H1 (cell line): ENCODE results near the gene COQ8B. TPM values are rescaled to one million over a fixed set of nuclear protein-coding genes. Genes with fewer than 3 reads are reported as not detected.

Experiments
- CTCF ChIA-PET: fragments of 300-600 bp; sonication (Branson Sonifier 250); formaldehyde crosslinking; loops from one replicate; lab custom pipeline; 2021; ENCODE audit not compliant: partially characterized antibody; lab: Charles Lee
- POLR2A ChIA-PET: fragments of 300-600 bp; sonication (Branson Sonifier 250); formaldehyde crosslinking; loops from one replicate; lab custom pipeline; 2021; ENCODE audit warnings: inconsistent platforms; ENCODE audit not compliant: partially characterized antibody; lab: Charles Lee
- DNase-seq, 2 experiments: peaks; one replicate each; pipeline versions ENCODE4 v3.0.0 to v3.0.0-alpha.2; 2010 to 2022; ENCODE audit warnings: low spot score in 2 of 2, low read depth in 1 of 2, mixed read lengths in 1 of 2
- FAIRE-seq: peaks from 2 replicates; lab custom pipeline; 2011; peaks lifted over from hg19 to GRCh38; lab: Jason Lieb, UNC
- H2AFZ ChIP-seq: 2 replicates; pipeline ENCODE4 v1.8.1; 2012; ENCODE audit warnings: low read length, inconsistent platforms
- H2AK5ac ChIP-seq: 2 replicates; pipeline ENCODE4 v1.6.1; 2013; ENCODE audit warnings: low read depth, low read length
- H2BK120ac ChIP-seq: replicated peaks from 2 replicates; pipeline ENCODE3; 2013; ENCODE audit warnings: low read depth, low read length, inconsistent platforms
- H2BK12ac ChIP-seq: 2 replicates; pipeline ENCODE4 v1.6.1; 2013; ENCODE audit warnings: low read depth, low read length
- H2BK15ac ChIP-seq: 2 replicates; pipeline ENCODE4 v1.6.1; 2013; ENCODE audit warnings: low read length
- H2BK20ac ChIP-seq: 2 replicates; pipeline ENCODE4 v1.6.1; 2013; ENCODE audit warnings: low read length
- H2BK5ac ChIP-seq: 2 replicates; pipeline ENCODE4 v1.6.1; 2013; ENCODE audit warnings: low read depth, low read length
- H3K14ac ChIP-seq: 2 replicates; pipeline ENCODE4 v1.6.1; 2013; ENCODE audit warnings: inconsistent platforms; ENCODE audit not compliant: insufficient read length
- H3K18ac ChIP-seq: 2 replicates; pipeline ENCODE4 v1.6.1; 2013; ENCODE audit warnings: low read length; ENCODE audit errors: extremely low read depth
- H3K23ac ChIP-seq: 2 replicates; pipeline ENCODE4 v1.6.1; 2013; ENCODE audit warnings: inconsistent platforms; ENCODE audit not compliant: insufficient read length
- H3K23me2 ChIP-seq: 2 replicates; pipeline ENCODE4 v1.6.1; 2013; ENCODE audit warnings: low read depth, low read length
- H3K27ac ChIP-seq: 2 replicates; pipeline ENCODE4 v1.6.1; 2011; ENCODE audit warnings: low read depth, low read length, inconsistent platforms
- H3K27me3 ChIP-seq, 4 experiments: replicated peaks in 1 of 4; 1 replicate in 1 of 4; 2 replicates in 3 of 4; pipeline versions ENCODE4 v1.6.1 to v1.8.1; 2011 to 2013; ENCODE audit warnings: low read length in 3 of 4, mild to moderate bottlenecking in 3 of 4, inconsistent platforms in 2 of 4, mixed read lengths in 2 of 4, moderate library complexity in 1 of 4; ENCODE audit not compliant: control insufficient read depth in 3 of 4, insufficient read depth in 3 of 4; ENCODE audit errors: extremely low read depth in 1 of 4
- H3K36me3 ChIP-seq, 4 experiments: 2 replicates each; pipeline versions ENCODE4 v1.6.1 to v1.8.1; 2011 to 2013; ENCODE audit warnings: mild to moderate bottlenecking in 4 of 4, low read length in 3 of 4, moderate library complexity in 2 of 4, control low read depth in 1 of 4, inconsistent platforms in 1 of 4; ENCODE audit not compliant: insufficient read depth in 4 of 4, control insufficient read depth in 2 of 4
- H3K4ac ChIP-seq: replicated peaks from 2 replicates; pipeline ENCODE3; 2013; ENCODE audit warnings: low read length, low read depth, mixed read lengths, inconsistent platforms; ENCODE audit not compliant: insufficient read length
- H3K4me1 ChIP-seq, 4 experiments: replicated peaks in 1 of 4; 1 replicate in 1 of 4; 2 replicates in 3 of 4; pipeline versions ENCODE4 v1.6.1 to v1.8.1; 2011 to 2013; ENCODE audit warnings: low read length in 3 of 4, inconsistent platforms in 2 of 4, mixed read lengths in 1 of 4; ENCODE audit not compliant: insufficient read depth in 4 of 4, control insufficient read depth in 3 of 4
- H3K4me2 ChIP-seq, 2 experiments: 2 replicates each; pipeline versions ENCODE4 v1.6.1 to v1.8.1; 2011 to 2013; ENCODE audit warnings: low read depth in 2 of 2, low read length in 2 of 2, control low read depth in 1 of 2, inconsistent platforms in 1 of 2, mild to moderate bottlenecking in 1 of 2; ENCODE audit not compliant: insufficient read depth in 1 of 2
- H3K4me3 ChIP-seq, 4 experiments: fragments of 200-600, 300-600 bp in 1 of 4; sonication (generic), shearing (Covaris generic), sonication (Bioruptor Twin) in 1 of 4; 2 replicates each; pipeline versions ENCODE4 v1.5.1 to v1.8.1; 2011 to 2016; ENCODE audit warnings: low read length in 4 of 4, low read depth in 3 of 4, control low read depth in 2 of 4, inconsistent platforms in 2 of 4, mild to moderate bottlenecking in 2 of 4, mixed read lengths in 1 of 4, moderate library complexity in 1 of 4; ENCODE audit not compliant: insufficient read depth in 2 of 4; ENCODE audit errors: extremely low read depth in 1 of 4
- H3K56ac ChIP-seq: replicated peaks from 2 replicates; pipeline ENCODE3; 2013; ENCODE audit warnings: low read depth, mild to moderate bottlenecking, mixed read lengths, low read length, inconsistent platforms; ENCODE audit not compliant: insufficient read length
- H3K79me1 ChIP-seq: 2 replicates; pipeline ENCODE4 v1.6.1; 2013; ENCODE audit warnings: low read depth, low read length, control low read depth
- H3K79me2 ChIP-seq, 2 experiments: 2 replicates each; pipeline versions ENCODE4 v1.6.1 to v1.8.1; 2012 to 2013; ENCODE audit warnings: low read length in 2 of 2, mild to moderate bottlenecking in 2 of 2, inconsistent platforms in 1 of 2; ENCODE audit not compliant: insufficient read depth in 2 of 2, control insufficient read depth in 1 of 2
- H3K9ac ChIP-seq, 4 experiments: replicated peaks in 1 of 4; 1 replicate in 1 of 4; 2 replicates in 3 of 4; pipeline versions ENCODE4 v1.6.1 to v1.8.1; 2011 to 2013; ENCODE audit warnings: low read depth in 3 of 4, low read length in 3 of 4, control low read depth in 2 of 4, mild to moderate bottlenecking in 2 of 4, moderate library complexity in 2 of 4, inconsistent platforms in 1 of 4; ENCODE audit errors: extremely low read depth in 1 of 4
- H3K9me3 ChIP-seq, 2 experiments: 2 replicates each; pipeline versions ENCODE4 v1.6.1 to v1.8.1; 2012 to 2013; ENCODE audit warnings: mild to moderate bottlenecking in 2 of 2, moderate library complexity in 2 of 2, control low read depth in 1 of 2, inconsistent platforms in 1 of 2, low read depth in 1 of 2, low read length in 1 of 2, mixed read lengths in 1 of 2; ENCODE audit not compliant: insufficient read depth in 2 of 2
- H4K20me1 ChIP-seq, 2 experiments: replicated peaks in 1 of 2; 2 replicates each; pipeline versions ENCODE3 to v1.8.1; 2011 to 2013; ENCODE audit warnings: inconsistent platforms in 2 of 2, low read length in 2 of 2, mild to moderate bottlenecking in 1 of 2; ENCODE audit not compliant: insufficient read depth in 2 of 2, control insufficient read depth in 1 of 2
- H4K5ac ChIP-seq: 2 replicates; pipeline ENCODE4 v1.6.1; 2013; ENCODE audit warnings: low read length, low read depth, mixed read lengths, inconsistent platforms; ENCODE audit not compliant: insufficient read length
- H4K8ac ChIP-seq: 2 replicates; pipeline ENCODE4 v1.8.0; 2013; ENCODE audit warnings: mild to moderate bottlenecking, moderate library complexity, low read length, inconsistent platforms; ENCODE audit not compliant: insufficient read depth; ENCODE audit errors: extremely low read depth
- H4K91ac ChIP-seq: replicated peaks from 2 replicates; pipeline ENCODE3; 2013; ENCODE audit warnings: low read length, mixed read lengths, inconsistent platforms; ENCODE audit not compliant: insufficient read length
- ASH2L ChIP-seq: fragments of 200-600, 300-600 bp; sonication (generic); IDR thresholded peaks from one replicate; pipeline ENCODE4 v1.7.1; 2017; ENCODE audit warnings: low read length
- CBX8 ChIP-seq: fragments of 300-800, 300-1000 bp; sonication (generic); IDR thresholded peaks from 2 replicates; pipeline ENCODE4 v1.7.1; 2016; ENCODE audit warnings: low read depth, low read length, borderline replicate concordance
- EP300 ChIP-seq, 2 experiments: IDR thresholded peaks; 1 replicate in 1 of 2; 2 replicates in 1 of 2; pipeline ENCODE4 v1.6.1; 2011 to 2012; ENCODE audit warnings: low read depth in 2 of 2, low read length in 2 of 2, mild to moderate bottlenecking in 2 of 2, borderline replicate concordance in 1 of 2, inconsistent platforms in 1 of 2, moderate library complexity in 1 of 2
- POU5F1 ChIP-seq: IDR thresholded peaks from 2 replicates; pipeline ENCODE4 v1.6.1; 2011; ENCODE audit warnings: low read depth, mild to moderate bottlenecking, low read length, moderate library complexity
- RNF2 ChIP-seq: fragments of 200-900, 300-1000 bp; sonication (generic); IDR thresholded peaks from 2 replicates; pipeline ENCODE4 v1.7.1; 2016; ENCODE audit warnings: borderline replicate concordance, low read depth, mild to moderate bottlenecking, antibody characterized with exemption, low read length; ENCODE audit not compliant: poor library complexity, severe bottlenecking; ENCODE audit errors: missing control alignments
- SRF ChIP-seq: IDR thresholded peaks from 2 replicates; pipeline ENCODE4 v1.6.1; 2011; ENCODE audit warnings: mild to moderate bottlenecking, low read depth, low read length, moderate library complexity
- USF2 ChIP-seq: IDR thresholded peaks from 2 replicates; pipeline ENCODE4 v1.6.1; 2011; ENCODE audit warnings: low read length, improper control_type of control experiment
- ZNF274 ChIP-seq: IDR thresholded peaks from 2 replicates; pipeline ENCODE4 v1.7.0; 2012; ENCODE audit warnings: low read length, borderline replicate concordance; ENCODE audit errors: extremely low read depth
- WGBS, 2 experiments: shearing (Covaris generic) in 1 of 2; methylation state at CpG; one replicate each; pipeline versions ENCODE4 v1.1.6 to v1.1.7; 2013 to 2015; ENCODE audit warnings: low lambda C conversion rate in 2 of 2, mixed read lengths in 2 of 2, inconsistent platforms in 1 of 2, low coverage in 1 of 2, missing lambda C conversion rate in 1 of 2; ENCODE audit not compliant: insufficient replicate concordance in 2 of 2, insufficient coverage in 1 of 2, insufficient read length in 1 of 2; ENCODE audit errors: extremely low coverage in 1 of 2, missing lambda C conversion rate in 1 of 2; 5-methylcytosine and 5-hydroxymethylcytosine counted together
- polyA plus RNA-seq, 7 experiments: library from polyadenylated mRNA; depleted of rRNA in 3 of 7; stranded (reverse) in 5 of 7; unstranded in 2 of 7; fragments of >200 nt in 5 of 7; fragments of 200-250 nt in 2 of 7; gene quantifications; 1 replicate in 5 of 7; 2 replicates in 1 of 7; 4 replicates in 1 of 7; pipeline versions ENCODE4 v1.2.1 to v1.2.3, GENCODE V29; 2011 to 2013; ENCODE audit warnings: missing spikeins in 2 of 7, mixed read lengths in 2 of 7
- total RNA-seq: library from RNA; stranded (reverse); fragmentation: NEBNext Ultra II Directional; extraction: Animal tissue kit (Norgen Biotek cat#: 25700); gene quantifications from 2 replicates; pipeline ENCODE4 v1.2.1, GENCODE V29; 2021

Gene COQ8B
- total and polyA plus RNA-seq, 2 of the 8 experiments (the other 6 are each of a cell fraction or from before 2014, with no cell fraction given): 41.7 to 46.1 TPM

- H3K79me2 ChIP-seq: peaks cover 0 to 22% of the 10 kb centered on the region in 2 experiments; a peak in 2 of 4 replicates
- peaks cover 23% of the 10 kb centered on the region for H3K23me2 ChIP-seq
- peak overlapping the region; percentile 83; the same call in 1 of the 2 replicates for H2AK5ac ChIP-seq
- 13% methylated on average over 22 of the region's 31 CpGs; no CpG with 5 or more reads in 1 of the 2 experiments for WGBS, 2 experiments
- no peak overlapping the region for H3K23ac ChIP-seq
- peaks cover 4 to 15% (median 9%) of the 10 kb centered on the region in 4 experiments; a peak in 7 of 8 replicates for H3K36me3 ChIP-seq
- H2BK120ac ChIP-seq: no peak overlapping the region
- H3K14ac ChIP-seq: no peak overlapping the region
- no peak overlapping the region for H4K91ac ChIP-seq
- H3K4me1 ChIP-seq: peaks cover 0 to 25% (median 8%) of the 10 kb centered on the region in 4 experiments; a peak in 6 of 7 replicates
- H2BK15ac ChIP-seq: peak overlapping the region; percentile 55; the same call in 1 of the 2 replicates
- peak overlapping the region; percentile 96 to 100 for H3K4me2 ChIP-seq
- H2BK5ac ChIP-seq: peak overlapping the region; percentile 96
- H3K4ac ChIP-seq: peak overlapping the region; percentile 21
- FAIRE-seq (no peak), DNase-seq (peak; percentile 73 to 98)
- H4K20me1 ChIP-seq: no peaks in the 10 kb centered on the region
- H2BK20ac ChIP-seq: peak overlapping the region; percentile 61; the same call in 1 of the 2 replicates
- H2BK12ac ChIP-seq: peak overlapping the region; percentile 90; the same call in 1 of the 2 replicates
- peak overlapping the region; percentile 53 for H4K5ac ChIP-seq
- H3K27me3 ChIP-seq: no peaks in the 10 kb centered on the region
- H3K56ac ChIP-seq: no peak overlapping the region
- peak overlapping the region; percentile 46; the same call in 1 of the 2 replicates for H2AFZ ChIP-seq
- peak overlapping the region; percentile 72 to 94 (median 90) for H3K4me3 ChIP-seq
- 0 out of 2 replicates have a peak, but pooled peaks cover 2% of the 10 kb centered on the region for H3K79me1 ChIP-seq
- no peak overlapping the region for H4K8ac ChIP-seq
- peak overlapping the region; percentile 93 for H3K18ac ChIP-seq
- peak overlapping the region in 3 of 4 experiments; percentile 67 to 90 (median 68); a peak in 6 of 7 replicates for H3K9ac ChIP-seq
- CTCF ChIA-PET: interaction anchor here (0.7 to 1.0 kb wide), 3 partner anchors 12 to 53 kb away, joined by 3 to 4 read pairs (median 3); no protein-coding TSS in a partner anchor
- peak overlapping the region; percentile 78 for H3K27ac ChIP-seq
- H3K9me3 ChIP-seq: no peaks in the 10 kb centered on the region
- POLR2A ChIA-PET: interaction anchor here (0.6 to 1.6 kb wide), 11 partner anchors 13 to 712 kb away, joined by 3 to 6 read pairs (median 3); partner anchors contain the start of genes ACTMAP, B3GNT8, NUMBL and RAB4B
- no peak for TF ChIP-seq SRF
- TF ChIP-seq CBX8: no peak
- TF ChIP-seq RNF2: no peak
- TF ChIP-seq EP300 (IDR thresholded peaks at IDR 0.05; ENCODE audit: borderline replicate concordance in 1 of 2, low read depth in 2 of 2, low read length in 2 of 2): peak in 1 of 2 experiments; percentile 12; a peak in 1 of 3 replicates
- TF ChIP-seq ZNF274: no peak
- TF ChIP-seq USF2: no peak
- TF ChIP-seq ASH2L: no peak
- TF ChIP-seq POU5F1: no peak
Measured at GRCh38 chr19:40714441-40715299, 2.0 kb downstream of the COQ8B start.
